Islet precursor cell (in vitro differentiated cells): Measurements from ENCODE around the gene TBC1D1.

Experiments used
- DNase-seq: peaks from one replicate; pipeline ENCODE4 v3.0.0-alpha.2; 2018

TBC1D1 gene

GRCh38 chr4:38109370-38109769 is 218.5 kb downstream of the TBC1D1 start:
- no peak for DNase-seq

- DNase-seq, result no peak
Measured at GRCh38 chr4:38109896-38110295, 219.0 kb downstream of the TBC1D1 start.

- no peak for DNase-seq
Measured at GRCh38 chr4:38111024-38111423, 220.1 kb downstream of the TBC1D1 start.

GRCh38 chr4:38111717-38112116 is 220.8 kb downstream of the TBC1D1 start:
- no peak for DNase-seq

- DNase-seq, result peak; percentile 52
Measured at GRCh38 chr4:38113132-38113531, 222.2 kb downstream of the TBC1D1 start.

DNA sequence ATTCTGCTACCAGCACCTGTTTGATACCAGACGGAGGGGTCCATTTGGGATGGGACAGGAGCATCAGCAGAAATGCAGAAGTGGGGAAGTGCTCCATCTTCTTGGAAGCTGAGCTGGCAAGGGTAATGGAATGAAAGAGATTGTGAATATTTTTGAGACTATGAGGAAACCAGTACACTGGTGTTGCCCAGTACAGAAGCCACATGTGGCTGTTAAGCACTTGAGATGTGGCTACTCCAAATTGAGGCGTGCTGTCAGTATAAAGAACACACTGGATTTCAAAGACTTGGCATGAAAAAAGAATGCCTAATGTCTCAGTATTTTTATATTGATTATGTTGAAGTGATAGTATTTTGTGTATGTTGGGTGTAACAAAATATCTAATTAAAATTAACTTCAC is 222.7 kb downstream of the TBC1D1 start:
- DNase-seq, result no peak

DNA sequence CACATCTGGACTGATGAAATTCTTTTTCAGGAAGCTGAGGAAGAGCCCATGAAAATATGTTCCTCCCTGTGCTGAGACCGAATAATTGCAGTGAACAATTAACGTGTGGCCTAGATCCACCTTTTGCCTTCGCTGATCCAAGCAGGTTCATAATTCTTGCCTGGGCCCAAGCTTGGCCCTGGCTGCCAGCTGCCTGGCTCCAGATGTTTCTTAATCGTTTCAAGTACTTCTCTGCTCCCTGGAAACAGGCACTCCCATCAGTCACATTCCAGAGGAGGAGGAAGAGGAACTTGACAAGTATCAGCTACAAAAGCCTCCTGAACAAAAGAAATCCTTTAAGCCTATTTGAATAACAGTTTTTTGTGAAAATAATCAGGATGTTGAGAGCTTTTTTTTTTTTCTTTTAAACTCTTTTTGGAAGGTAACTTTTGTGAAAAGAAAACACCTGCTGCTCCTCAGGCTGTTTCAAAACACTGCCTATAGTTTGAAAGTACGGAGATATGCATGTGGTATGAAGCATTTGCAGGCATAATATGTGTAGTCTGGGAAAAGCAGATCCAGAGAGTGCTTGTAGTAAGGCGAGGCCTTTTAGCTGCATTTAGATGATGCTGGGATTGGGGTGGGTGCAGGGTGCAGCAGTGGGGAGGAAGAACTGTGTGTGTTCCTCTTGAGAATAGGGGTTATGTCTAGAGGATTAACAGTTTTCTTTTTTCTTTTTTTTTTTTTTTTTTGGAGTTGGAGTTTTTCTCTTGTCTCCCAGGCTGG is 223.7 kb downstream of the TBC1D1 start:
- no peak for DNase-seq

GRCh38 chr4:38115601-38116000 is 224.7 kb downstream of the TBC1D1 start:
- no peak for DNase-seq

DNA sequence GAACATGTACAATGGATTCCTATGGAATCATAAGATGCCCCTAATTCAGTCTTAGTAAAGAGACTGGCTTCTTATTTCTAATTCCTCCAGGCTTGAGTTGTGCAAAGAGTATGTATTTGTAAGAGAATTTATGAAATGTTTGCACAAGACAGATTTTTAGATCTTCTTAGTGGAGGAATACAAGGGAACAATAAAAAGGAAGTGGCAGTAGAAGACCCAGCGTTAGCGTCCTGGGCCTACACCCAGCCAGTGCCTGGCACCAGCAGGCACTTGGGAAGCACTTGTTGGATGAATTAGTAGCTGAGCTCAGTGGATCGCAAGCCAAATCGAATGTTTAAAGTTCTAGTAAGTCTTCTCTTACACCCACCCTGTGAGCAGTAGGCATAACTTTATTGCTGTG is 226.7 kb downstream of the TBC1D1 start:
- no peak for DNase-seq

DNA sequence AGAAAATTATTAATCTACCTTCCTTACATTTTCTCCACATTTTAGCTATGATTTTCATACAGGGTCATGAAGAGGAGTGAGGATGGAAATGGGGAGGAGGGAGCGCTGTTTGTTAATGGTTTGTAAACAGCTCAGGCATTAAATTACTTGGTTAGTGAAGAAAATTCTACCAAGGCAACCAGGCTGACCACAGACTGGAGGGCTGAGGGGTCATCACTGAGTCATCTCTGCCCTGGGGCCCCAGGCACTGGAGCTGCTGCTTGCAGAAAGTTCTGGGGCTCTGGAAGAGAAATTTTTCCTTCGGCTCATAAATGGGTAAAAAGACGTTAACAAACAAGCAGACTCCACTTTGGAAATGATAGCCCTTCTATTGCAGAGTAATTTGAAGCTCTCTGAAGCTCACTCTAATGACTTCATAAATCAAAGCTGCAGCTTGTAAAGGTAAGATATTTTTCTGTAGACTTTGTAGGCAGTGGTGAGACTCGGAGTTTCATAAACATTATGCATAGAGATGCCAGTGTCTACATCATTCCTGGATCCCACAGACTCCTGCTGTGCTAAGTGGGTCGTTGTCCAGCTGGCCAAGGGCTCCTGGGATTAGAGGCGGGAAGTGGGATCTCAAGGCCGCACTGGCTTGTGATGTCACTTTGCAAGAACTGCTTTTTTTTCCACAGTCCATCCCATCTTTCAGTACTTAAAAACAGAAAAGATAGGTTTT is 228.9 kb downstream of the TBC1D1 start:
- DNase-seq, result peak; percentile 95

- no peak for DNase-seq
Measured at GRCh38 chr4:38120772-38121171, 229.9 kb downstream of the TBC1D1 start.

- DNase-seq, result no peak
Measured at GRCh38 chr4:38122060-38122459, 231.2 kb downstream of the TBC1D1 start.

GRCh38 chr4:38123555-38123954 is 232.7 kb downstream of the TBC1D1 start:
- DNase-seq, result no peak

DNA sequence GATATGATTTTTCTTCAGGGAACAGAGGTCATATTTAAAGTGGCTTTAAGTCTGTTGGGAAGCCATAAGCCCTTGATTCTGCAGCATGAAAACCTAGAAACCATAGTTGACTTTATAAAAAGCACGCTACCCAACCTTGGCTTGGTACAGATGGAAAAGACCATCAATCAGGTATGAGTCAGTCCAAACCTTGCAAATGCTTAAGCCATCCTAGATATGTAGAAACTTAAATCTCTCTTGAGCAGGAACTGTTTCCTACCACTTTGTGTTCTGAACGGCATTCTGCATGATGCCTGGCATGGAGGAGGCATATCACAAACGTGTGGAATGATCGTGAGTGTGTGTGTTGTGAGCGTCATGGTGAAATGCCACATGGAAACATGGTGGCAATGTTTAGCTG is 234.1 kb downstream of the TBC1D1 start:
- no peak for DNase-seq

- no peak for DNase-seq
Measured at GRCh38 chr4:38125816-38126215, 234.9 kb downstream of the TBC1D1 start.

GRCh38 chr4:38128478-38129459 is 237.9 kb downstream of the TBC1D1 start:
- peak; percentile 73 for DNase-seq

DNA sequence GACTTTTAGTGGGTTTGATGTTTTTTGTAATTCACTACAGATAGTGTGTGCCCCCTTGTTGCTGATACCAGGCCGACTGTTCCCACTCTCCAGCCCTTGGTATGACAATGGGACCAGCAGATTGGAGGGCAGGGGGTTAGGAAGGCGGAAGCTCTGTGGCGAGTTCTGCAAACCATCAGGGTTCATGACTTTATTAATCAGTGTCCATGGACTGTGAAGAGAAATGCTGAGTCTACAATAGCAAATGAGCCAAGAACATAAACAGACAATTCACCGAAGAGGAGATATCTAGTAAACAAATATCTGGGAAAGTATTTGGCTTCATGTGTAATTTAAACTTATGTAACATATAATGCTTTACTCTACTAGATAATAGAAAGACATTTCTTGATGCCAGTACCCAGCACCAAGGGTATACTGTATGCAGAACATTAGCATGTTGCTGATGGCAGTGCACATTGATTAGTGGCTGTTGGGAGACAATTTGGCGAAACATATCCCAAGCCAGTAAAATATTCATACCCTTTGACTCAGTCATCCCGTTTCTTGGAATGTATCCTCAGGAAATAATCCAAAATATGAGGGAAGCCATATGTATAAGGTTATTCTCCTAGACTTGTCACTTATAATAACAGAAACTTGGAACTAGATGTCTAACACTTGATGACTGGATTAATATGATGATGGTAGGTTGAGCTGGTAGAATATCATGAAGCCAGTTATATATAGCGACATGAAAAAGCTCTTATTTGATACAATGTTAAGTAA is 238.8 kb downstream of the TBC1D1 start:
- DNase-seq, result no peak

- DNase-seq, result peak; percentile 54
Measured at GRCh38 chr4:38130884-38131283, 240.0 kb downstream of the TBC1D1 start.

DNA sequence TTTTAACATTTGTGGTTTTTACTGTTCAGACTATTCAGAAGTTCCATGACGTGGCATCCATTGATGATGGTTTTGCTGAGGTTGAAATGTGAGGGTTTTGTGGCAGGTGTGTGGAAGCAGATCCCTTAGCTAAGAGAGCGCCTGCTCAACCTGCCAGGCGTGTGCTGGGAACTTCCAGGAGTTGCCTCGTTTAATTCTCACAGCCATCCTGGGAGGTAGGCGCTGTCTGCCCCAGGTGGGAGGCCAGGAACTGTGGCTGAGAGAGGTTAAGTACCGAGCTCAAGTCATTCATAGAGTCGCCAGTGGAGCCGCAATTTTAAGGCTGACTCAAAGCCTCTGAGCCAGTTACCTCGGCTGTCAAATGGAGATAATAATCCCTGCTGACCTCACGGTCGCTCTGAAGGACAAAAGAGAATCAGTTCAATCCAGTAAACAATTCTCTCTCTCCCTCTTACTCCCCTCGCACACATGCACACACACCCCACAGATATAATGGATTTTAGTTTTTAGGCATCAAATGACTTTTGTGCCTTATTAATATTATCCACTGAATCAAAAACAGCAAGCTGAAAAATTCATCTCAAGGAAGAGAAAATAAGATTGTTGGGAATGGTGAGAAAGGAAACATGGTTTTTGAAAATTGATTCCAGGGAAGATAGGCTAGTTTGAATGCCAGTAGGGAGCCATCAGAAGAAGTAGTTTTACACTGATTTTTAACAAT is 240.6 kb downstream of the TBC1D1 start:
- peak; percentile 95 for DNase-seq

GRCh38 chr4:38132107-38132673 is 241.3 kb downstream of the TBC1D1 start:
- peak; percentile 94 for DNase-seq
